GM19328 (cell line): ENCODE data around the gene COQ7.

Experiments
- ATAC-seq: cut with Tn5 transposase; IDR thresholded peaks from one replicate; pipeline ENCODE4 v1.9.1; 2021; ENCODE audit warnings: mild to moderate bottlenecking, moderate library complexity; ENCODE audit not compliant: unreplicated experiment

COQ7 gene

DNA sequence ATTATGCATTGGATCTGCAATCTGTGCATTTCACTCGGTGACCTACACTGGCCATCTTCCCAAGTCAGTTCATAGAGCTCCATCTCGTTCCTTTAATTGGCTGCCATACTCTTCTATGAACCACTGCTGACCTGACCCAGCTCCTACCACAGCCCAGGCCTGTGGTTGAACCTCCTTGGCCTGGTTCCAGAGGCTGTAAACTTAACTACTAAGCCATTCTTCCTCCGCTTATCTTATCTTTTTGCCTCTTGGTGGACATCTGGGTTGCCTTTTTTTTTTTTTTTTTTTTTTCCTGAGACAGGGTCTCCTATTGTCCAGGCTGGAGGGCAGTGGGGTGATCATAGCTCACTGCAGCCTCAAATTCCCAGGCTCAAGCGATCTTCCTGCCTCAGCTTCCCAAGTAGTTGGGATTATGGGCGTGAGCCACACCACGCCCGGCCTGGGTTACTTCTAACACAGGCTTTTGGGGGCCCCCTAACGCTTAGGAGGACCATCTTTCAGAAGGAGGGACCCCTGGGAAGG is 18.3 kb downstream of the COQ7 start:
- ATAC-seq, result no peak

GRCh38 chr16:19086322-19087199 is 19.1 kb downstream of the COQ7 start:
- peak; percentile 64 for ATAC-seq

- no peak for ATAC-seq
These were observed 21.0 kb downstream of the COQ7 start for GRCh38 chr16:19088341-19088916.

DNA sequence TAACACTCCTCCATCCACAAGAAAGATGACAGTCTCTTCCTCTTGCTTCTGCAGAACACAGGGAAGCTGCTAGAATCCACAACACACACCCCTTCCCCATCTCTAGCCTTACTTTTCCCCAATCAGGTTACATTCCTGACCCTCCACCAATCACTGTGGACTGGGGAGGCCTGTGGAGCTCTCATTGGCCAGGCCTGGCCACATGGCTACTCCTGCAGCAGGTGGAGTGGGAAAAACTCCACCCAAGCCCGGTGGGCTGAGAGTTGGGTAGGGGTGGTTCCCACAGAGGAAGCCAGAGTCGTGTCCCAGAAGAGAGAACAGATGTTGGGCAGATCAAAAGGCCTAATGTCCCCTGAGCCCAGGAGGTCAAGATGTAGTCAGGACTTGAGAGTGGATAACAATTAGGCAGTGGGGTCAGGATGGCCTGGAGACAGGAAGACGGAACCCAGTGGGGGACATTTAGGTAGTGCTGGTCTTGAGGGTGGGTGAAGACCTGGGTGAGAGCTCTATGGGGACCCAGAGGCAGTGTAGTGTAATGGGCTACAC is 22.1 kb downstream of the COQ7 start:
- no peak for ATAC-seq

DNA sequence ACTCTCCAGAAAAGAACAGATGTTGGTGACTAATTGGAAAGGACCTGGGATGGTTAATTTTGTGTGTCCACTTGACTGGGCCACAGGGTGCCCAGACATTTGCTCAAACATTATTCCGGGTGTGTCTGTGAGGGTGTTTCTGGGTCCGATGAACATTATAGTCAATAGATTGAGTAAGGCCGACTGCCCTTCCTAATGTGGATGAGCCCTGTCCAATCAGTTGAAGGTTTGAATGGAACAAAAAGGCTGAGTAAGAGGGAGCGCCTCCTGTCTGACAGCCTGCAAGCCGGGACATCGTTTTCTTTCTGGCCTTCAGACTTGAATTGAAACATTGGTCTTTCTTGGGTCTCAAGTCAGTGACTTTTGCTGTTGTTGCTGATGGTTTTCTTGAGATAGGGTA is 23.5 kb downstream of the COQ7 start:
- ATAC-seq, result no peak

DNA sequence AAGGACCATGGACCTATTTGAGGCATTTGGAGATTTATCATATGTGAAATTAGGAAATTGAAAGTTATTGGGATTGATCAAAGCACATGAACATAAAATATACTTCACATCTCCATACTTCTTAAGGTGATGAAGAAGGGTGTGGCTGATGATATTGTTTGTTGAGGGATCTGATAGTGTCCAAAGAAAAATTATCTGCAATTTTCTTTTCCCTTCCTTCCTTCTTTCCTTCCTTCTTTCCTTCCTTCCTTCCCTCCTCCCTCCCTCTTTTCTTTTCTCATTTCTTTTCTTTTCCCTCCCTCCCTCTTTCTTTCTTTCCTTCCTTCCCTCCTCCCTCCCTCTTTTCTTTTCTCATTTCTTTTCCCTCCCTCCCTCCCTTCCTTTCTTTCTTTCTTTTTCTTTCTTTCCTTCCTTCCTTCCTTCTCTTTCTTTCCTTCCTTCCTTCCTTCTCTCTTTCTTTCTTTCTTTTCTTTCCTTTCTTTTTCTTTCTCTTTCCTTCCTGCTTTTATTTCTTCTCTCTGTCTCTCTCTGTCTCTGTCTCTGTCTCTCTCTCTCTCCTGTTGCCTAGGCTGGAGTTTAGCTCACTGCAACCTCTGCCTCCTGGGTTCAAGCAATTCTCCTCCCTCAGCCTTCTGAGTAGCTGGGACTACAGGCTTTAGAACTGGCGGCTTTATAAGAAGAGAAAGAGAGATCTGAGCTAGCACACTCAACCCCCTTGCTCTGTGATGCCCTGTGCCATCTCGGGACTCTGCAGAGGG is 25.4 kb downstream of the COQ7 start:
- no peak for ATAC-seq

DNA sequence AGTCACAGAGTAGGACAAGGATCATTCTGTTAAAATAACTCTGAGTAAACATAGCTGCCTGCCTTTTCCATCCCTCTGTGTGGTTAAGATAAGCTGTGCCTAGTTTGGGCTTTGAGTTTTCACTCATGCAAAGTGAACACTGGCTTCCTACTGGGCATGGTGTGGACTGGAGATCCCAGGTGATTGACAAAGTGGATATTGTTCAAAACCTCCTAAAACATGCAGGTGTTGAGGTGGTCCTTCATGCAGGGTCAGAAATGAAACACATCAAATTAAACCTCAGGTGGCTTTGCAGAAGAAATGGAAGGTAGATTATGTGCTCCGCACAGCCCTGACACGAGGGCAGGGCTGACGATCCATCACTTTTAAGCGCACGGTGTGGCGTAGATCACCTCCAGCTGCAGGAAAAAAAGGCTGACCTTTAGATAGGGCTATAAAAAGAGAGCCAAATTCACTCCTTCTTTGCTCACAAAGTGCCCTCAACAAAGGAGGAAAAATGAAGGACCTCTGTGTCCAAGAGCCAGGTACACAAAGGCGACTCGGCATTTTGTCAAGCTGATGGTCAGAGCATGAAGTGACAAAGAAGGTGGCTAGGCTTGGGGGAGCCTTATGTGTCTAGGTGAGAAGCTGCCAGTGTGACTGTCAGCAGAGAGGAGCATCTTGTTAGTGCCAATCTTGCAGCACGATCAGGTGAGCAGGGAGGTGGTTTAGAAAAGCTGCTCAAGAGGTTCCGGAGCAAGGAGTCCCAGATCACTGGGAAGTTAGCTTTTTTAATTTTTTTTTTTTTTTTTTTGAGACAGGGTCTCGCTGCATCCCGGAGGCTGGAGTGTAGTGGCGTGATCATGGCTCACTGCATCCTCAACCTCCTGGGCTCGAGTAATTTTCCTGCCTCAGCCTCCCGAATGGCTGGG is 26.5 kb downstream of the COQ7 start:
- no peak for ATAC-seq

DNA sequence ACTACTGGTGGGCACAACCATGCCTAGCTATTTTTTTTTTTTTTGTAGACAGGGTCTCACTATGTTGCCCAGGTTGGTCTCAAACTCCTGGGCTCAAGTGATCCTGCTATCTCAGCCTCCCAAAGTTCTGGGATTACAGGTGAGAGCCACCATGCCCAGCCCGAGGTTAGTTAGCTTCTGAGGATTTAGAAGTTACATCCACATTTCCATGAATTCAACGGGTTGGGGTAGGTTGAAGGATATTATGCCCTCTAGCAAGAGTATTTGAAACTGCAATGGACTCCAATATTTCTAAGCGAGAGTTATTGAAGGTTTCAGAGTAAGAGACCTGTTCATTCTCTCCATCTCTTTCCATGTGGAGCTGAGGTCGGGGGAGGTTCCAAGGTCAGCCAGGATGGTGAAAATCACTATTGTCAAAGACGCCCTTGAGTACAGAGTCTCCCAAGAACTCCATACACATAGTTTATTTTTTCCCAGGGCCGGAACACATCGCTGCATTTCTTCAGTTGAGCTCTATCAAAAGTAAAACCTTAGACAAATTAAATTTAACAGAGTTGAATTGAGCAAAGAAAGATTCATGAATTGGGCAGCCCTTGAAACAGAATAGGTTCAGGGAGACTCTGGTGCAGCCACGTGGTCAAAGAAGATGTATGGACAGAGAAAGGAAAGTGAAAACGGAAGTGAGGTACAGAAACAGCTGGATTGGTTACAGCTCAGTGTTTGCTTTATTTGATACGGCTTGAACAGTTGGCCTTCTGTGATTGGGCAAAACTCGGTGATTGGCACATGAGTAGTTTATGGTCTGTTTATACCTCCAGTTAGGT is 27.3 kb downstream of the COQ7 start:
- no peak for ATAC-seq

DNA sequence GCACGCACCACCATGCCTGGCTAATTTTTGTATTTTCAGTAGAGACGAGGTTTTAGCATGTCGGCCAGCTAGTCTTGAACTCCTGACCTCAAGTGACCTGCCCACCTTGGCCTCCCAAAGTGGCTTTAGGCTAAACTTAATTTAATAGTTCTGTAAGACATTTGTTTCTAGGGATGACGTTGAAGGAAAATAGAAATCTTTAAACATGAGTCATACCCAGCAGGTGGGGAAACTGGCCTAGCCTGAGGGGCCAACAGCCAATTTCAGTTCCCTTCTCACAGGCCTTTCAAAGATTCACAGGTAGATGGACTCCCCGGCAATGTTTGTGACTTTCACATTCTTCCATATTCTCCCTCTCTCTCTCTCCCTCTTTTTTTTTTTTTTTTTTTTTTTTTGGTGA is 28.2 kb downstream of the COQ7 start:
- ATAC-seq, result no peak

DNA sequence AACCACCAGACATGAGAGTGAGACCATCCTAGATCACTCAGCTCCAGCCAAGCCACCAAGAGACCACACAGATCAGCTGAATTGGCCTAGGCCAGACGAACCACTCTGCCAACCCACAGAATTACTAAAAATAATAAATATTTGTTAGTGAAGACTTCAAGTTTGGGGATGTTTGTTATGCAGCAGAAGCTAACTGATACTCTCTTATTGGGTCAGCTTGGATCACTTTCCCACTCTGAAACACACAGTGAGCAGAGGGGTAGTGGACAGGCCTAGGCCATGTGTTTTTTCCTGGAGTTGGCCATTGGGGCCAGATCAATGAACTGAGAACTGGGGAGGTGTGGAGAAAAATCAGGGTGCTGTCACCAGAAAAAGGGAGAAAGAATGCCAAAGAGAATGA is 30.8 kb downstream of the COQ7 start:
- ATAC-seq, result no peak

GRCh38 chr16:19102187-19102872 is 34.9 kb downstream of the COQ7 start:
- no peak for ATAC-seq

DNA sequence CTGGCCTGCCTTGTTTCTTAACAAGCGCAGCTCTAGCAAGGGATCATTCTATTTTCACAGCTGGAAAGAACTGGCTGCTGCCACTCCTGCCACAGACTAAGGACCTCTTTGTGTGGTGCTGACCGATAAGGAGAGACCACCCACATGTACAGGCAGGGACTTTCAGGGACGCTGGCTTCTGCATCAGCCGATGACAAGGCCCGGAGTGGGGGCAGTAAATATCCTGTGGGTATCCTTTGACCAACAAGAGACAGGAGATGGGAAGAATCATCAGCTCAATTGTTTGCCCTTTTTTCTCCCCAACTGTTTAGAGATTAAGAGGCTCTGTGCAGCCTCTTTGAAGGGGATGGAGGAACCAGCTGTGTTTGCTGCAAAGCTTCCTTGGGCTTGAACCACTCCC is 37.2 kb downstream of the COQ7 start:
- ATAC-seq, result no peak

DNA sequence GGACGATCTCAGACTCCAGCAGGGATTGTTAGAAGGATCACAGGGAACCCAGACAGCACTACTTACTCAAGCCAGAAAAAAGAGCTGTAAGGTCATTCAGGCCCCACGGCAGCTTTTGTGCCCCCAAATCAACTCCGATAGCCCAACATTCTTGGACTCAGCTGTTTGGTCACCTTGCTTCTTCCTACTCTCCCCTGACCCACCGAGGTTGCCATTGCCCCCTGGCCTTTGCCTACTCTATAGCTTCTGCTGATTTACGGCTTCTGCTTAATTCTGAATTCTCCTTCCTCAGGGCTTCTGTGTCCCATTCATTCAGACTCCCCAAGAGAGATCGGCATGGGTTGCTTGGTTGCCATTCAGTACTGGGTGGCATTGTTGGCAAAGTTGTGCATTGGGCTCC is 37.7 kb downstream of the COQ7 start:
- no peak for ATAC-seq

GRCh38 chr16:19105891-19106624 is 38.6 kb downstream of the COQ7 start:
- no peak for ATAC-seq

GRCh38 chr16:19106625-19107020 is 39.2 kb downstream of the COQ7 start:
- ATAC-seq, result no peak

DNA sequence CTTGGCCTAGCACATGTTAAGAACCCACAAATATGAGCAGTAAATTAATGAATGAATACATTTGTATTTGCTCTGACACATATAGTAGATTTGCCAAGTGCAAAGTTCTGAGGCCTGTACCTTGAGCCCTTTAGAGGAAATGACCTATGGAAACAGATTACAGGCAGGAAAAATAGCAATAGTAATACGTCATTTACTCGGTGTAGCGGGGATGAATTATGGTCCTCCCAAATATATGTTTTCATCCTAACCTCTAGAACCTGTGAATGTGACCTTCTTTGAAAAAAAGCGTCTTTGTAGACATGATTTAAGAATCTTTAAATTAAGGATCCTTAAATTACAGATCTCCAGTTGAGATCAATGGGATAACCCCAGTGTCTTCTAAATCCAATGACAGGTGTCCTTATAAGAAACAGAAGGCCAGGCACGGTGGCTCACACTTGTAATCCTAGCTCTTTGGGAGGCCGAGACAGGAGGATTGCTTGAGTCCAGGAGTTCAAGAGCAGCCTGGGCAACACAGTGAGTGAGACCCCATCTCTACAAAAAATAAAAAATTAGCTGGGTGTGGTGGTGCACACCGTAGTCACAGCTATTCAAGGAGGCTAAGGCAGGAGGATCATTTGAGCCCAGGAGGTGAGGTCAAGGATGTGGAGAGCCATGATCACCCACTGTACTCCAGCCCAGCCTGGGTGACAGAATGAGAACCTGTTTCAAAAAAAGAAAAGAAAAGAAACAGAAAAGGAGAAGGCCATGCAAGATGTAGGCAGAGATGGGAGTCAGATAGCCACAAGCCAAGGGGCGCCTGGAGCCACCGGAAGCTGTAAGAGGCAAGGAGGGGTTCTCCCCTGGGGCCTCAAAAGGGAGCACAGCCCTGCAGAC is 41.2 kb downstream of the COQ7 start:
- ATAC-seq, result no peak

GRCh38 chr16:19109288-19109664 is 41.9 kb downstream of the COQ7 start:
- ATAC-seq, result no peak
